ENCODE data around the gene TLX1.

- TF ChIP-seq CTCF (IDR thresholded peaks at IDR 0.05): no peak
- no peak for TF ChIP-seq POLR2A (IDR thresholded peaks at IDR 0.05)
Observed at GRCh38 chr10:101106351-101106750, 24.7 kb upstream of the TLX1 start.
